Fibroblast of the aortic adventitia (primary cell): ENCODE measurements around the gene PRKACG. TPM values are rescaled to one million over a fixed set of nuclear protein-coding genes. Genes with fewer than 3 reads are reported as not detected.
"Not testable (repeated sequence)": the region's sequence is repeated elsewhere in the genome, so short reads cannot be mapped to it uniquely, and the experiment has no call there.

Source experiments
- DNase-seq: peaks from one replicate; pipeline ENCODE4 v3.0.0-alpha.2; 2010; ENCODE audit warnings: low read depth
- H3K4me3 ChIP-seq: 2 replicates; pipeline ENCODE4 v1.5.1; 2011; ENCODE audit warnings: low read depth, mild to moderate bottlenecking, control low read depth, low read length, moderate library complexity
- CTCF ChIP-seq: IDR thresholded peaks from 2 replicates; pipeline ENCODE4 v1.5.1; 2011; ENCODE audit warnings: mild to moderate bottlenecking, low read length, control low read depth, inconsistent platforms; ENCODE audit not compliant: insufficient read depth
- total RNA-seq: library from RNA; depleted of rRNA; stranded (reverse); fragments of >200 nt; gene quantifications from 2 replicates; pipeline ENCODE4 v1.2.3, GENCODE V29; 2012; ENCODE audit warnings: low replicate concordance

The PRKACG gene
- total RNA-seq, 1 donor = not detected

- H3K4me3 ChIP-seq = no peak overlapping the region
- no peak for DNase-seq
- no peak for TF ChIP-seq CTCF
Measured at GRCh38 chr9:68995776-68996175, 18.1 kb downstream of the PRKACG start.

- no peak for TF ChIP-seq CTCF
- no peak overlapping the region for H3K4me3 ChIP-seq
- no peak for DNase-seq
Measured at GRCh38 chr9:68991457-68991856, 22.5 kb downstream of the PRKACG start.

- not testable (repeated sequence) for H3K4me3 ChIP-seq, DNase-seq
Measured at GRCh38 chr9:68986949-68987348, 27.0 kb downstream of the PRKACG start.

GRCh38 chr9:68983522-68984424 is 30.1 kb downstream of the PRKACG start:
- H3K4me3 ChIP-seq = no peak overlapping the region
- TF ChIP-seq CTCF = no peak
- no peak for DNase-seq

- no peak for DNase-seq
- H3K4me3 ChIP-seq = no peak overlapping the region
- no peak for TF ChIP-seq CTCF
Measured at GRCh38 chr9:68983008-68983411, 30.9 kb downstream of the PRKACG start.

GRCh38 chr9:68981789-68982188 is 32.1 kb downstream of the PRKACG start:
- no peak for DNase-seq
- no peak overlapping the region for H3K4me3 ChIP-seq
- TF ChIP-seq CTCF = no peak

GRCh38 chr9:68980341-68980914 is 33.5 kb downstream of the PRKACG start:
- DNase-seq = no peak
- no peak for TF ChIP-seq CTCF
- no peak overlapping the region for H3K4me3 ChIP-seq
